NCI-H748 (cell line): ENCODE data around the gene FAM162B.
"Not testable (repeated sequence)": the region's sequence is repeated elsewhere in the genome, so short reads cannot be mapped to it uniquely, and the experiment has no call there.

Experiments used
- DNase-seq: peaks from one replicate; lab custom pipeline; 2025; ENCODE audit not compliant: unreplicated experiment; lab: John Stamatoyannopoulos, UW

Gene FAM162B

DNA sequence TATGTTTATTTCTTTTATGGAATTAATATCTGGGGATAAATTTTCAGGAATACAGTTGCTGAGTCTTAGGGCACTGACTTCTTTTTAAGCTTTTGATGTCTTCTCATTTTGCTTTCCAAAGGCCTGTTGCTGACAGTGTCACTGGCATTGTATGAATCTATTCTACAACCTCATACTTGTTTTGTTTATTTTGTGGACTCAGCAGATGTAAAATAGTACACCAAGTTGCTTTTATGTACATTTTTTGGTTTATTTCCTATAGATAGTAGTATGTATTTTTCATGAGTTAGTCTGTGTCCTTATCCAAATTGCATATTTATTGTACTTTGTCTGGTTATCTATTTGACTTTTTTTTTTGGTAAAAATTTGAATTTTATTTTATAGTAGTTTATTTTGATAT is 35.0 kb downstream of the FAM162B start:
- DNase-seq = no peak

DNA sequence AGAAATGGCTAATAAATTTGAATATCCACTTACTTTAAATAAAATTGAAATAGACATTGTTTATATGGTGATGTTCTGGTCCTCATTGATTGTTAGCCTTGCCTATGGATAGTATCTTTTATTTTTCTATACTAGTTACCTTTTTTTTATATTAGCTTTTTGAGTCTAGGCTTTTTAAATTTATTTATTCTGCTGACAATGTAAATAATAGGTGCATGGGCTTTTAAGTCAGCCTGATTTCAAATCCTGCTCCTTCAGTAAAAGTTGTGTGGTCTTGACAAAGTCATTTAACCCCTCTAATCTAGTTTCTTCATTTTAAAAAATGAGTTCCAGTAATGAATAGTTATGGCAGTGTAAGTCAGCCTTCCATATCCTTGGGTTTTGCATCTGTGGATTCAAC is 38.6 kb downstream of the FAM162B start:
- no peak for DNase-seq

DNA sequence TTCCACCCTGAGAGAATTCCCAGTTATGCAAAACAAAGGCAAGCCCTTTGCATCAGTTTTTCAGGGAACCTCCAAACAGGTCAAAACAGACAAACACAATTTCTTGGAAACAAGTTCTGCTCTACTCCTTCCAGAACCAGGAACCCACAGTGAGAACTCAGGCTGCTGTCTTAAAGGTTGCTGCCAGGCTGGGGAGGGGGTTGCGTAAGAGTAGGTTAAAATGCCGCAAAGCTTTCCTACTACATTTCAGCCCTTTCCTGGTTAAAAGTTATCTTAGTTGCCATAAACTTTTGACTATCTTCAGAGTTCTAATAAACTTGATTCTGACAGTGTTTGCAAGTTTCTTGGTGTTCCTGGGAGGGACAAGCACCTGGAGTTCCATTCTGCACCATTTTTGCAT is 50.8 kb downstream of the FAM162B start:
- DNase-seq = no peak

DNA sequence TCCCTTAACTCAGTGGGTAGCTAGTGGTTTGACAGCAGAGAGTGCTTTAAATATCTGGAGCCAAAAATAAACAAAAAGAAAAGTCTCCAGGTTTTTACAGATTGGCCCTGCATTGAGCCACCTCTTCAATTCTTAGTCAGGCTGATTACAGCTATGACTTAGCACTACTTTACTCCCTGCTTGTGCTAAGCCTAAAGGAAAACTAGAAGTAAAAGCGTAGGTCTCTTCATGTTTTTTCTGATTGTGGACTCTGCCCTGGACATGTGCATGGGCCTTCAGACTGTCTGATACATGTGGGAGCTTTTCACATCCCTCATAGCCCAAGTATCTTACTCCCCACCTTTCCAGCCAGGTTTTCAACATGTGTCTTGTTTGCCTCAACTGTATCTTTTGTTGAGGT is 51.2 kb downstream of the FAM162B start:
- DNase-seq = no peak

DNA sequence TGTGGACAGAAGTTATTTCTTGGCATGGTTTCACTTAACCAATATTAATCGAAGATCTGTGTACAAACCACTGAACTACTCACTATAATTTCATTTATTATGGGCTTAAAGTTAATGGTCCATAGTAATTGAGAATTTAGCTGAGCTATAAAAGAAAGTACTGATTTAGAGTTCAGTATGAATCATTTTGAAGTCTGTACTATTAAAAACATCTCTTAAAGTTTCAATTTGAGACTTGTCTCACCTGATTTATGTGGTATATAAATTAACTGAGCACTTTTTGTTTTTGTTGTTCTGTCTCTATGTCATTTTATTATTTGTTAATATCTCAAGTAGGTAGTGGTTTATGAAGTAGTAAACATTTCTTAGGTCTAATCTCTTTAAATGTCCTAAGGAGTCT is 59.6 kb downstream of the FAM162B start:
- no peak for DNase-seq

DNA sequence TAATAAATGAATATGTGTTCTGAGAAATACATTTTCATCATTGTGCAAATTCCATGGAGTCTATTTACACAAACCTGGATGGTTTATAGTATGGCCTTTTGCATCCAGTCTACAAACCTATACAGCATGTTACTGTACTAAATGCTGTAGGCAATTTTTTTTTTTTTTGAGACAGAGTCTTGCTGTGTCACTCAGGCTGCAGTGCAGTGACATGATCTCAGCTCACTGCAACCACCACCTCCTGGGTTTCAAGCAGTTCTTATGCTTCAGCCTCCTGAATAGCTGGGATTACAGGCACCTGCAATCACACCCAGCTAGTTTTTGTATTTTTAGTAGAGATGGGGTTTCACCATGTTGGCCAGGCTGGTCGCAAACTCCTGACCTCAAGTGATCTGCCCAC is 61.6 kb downstream of the FAM162B start:
- DNase-seq = not testable (repeated sequence)
